Endothelial cell of umbilical vein (primary cell): ENCODE measurements around the gene PIP5K1C. TPM values are rescaled to one million over a fixed set of nuclear protein-coding genes. Genes with fewer than 3 reads are reported as not detected.

Experiments
- BruUV-seq: library from RNA; stranded (reverse); fragments of 400-500 nt; replicated peaks from 2 replicates; lab custom pipeline; 2021; lab: Mats Ljungman, UMichigan
- CTCF ChIA-PET: fragments of 300-600, 350-600 bp; sonication (Branson Sonifier 250); formaldehyde crosslinking; loops from one replicate; lab custom pipeline; 2021; ENCODE audit warnings: antibody characterized with exemption, inconsistent platforms; lab: Charles Lee
- POLR2A ChIA-PET: fragments of 300-600, 350-600 bp; sonication (Branson Sonifier 250); formaldehyde crosslinking; loops from one replicate; lab custom pipeline; 2021; ENCODE audit warnings: antibody characterized with exemption, inconsistent platforms; lab: Charles Lee
- DNase-seq: peaks from one replicate; pipeline ENCODE4 v3.0.0-alpha.2; 2011; ENCODE audit warnings: low read depth, low spot score
- FAIRE-seq: peaks from 2 replicates; lab custom pipeline; 2011; peaks lifted over from hg19 to GRCh38; lab: Jason Lieb, UNC
- H2AFZ ChIP-seq: 2 replicates; pipeline ENCODE4 v1.6.0; 2012; ENCODE audit warnings: low read depth, low read length, control low read depth, inconsistent platforms
- H3K27ac ChIP-seq: 2 replicates; pipeline ENCODE4 v1.5.1; 2011; ENCODE audit warnings: low read depth, mild to moderate bottlenecking, control low read depth, low read length, moderate library complexity; ENCODE audit not compliant: insufficient read depth
- H3K27me3 ChIP-seq, 2 experiments: 2 replicates each; pipeline versions ENCODE4 v1.6.0 to v1.6.1; 2011; ENCODE audit warnings: low read length in 2 of 2, mixed read lengths in 1 of 2; ENCODE audit not compliant: control insufficient read depth in 2 of 2, insufficient read depth in 2 of 2
- H3K36me3 ChIP-seq, 2 experiments: 2 replicates in 1 of 2; 3 replicates in 1 of 2; pipeline ENCODE4 v1.5.1; 2011; ENCODE audit warnings: low read length in 2 of 2, mild to moderate bottlenecking in 1 of 2, moderate library complexity in 1 of 2; ENCODE audit not compliant: control insufficient read depth in 2 of 2, insufficient read depth in 2 of 2; ENCODE audit errors: extremely low read depth in 1 of 2
- H3K4me1 ChIP-seq: 3 replicates; pipeline ENCODE4 v1.5.1; 2011; ENCODE audit warnings: mild to moderate bottlenecking, low read length; ENCODE audit not compliant: control insufficient read depth, insufficient read depth; ENCODE audit errors: extremely low read depth
- H3K4me2 ChIP-seq: 2 replicates; pipeline ENCODE4 v1.6.1; 2011; ENCODE audit warnings: low read length, control low read depth, mixed read lengths; ENCODE audit not compliant: insufficient read depth
- H3K4me3 ChIP-seq, 3 experiments: fragments of 200-600 bp in 1 of 3; sonication (generic), shearing (Covaris generic) in 1 of 3; replicated peaks in 1 of 3; 2 replicates each; pipeline ENCODE4 v1.5.1; 2011 to 2016; ENCODE audit warnings: control low read depth in 3 of 3, low read length in 3 of 3, mild to moderate bottlenecking in 2 of 3, inconsistent platforms in 1 of 3, low read depth in 1 of 3, moderate library complexity in 1 of 3; ENCODE audit not compliant: insufficient read depth in 1 of 3
- H3K79me2 ChIP-seq: 2 replicates; pipeline ENCODE4 v1.6.0; 2012; ENCODE audit warnings: low read length, inconsistent platforms; ENCODE audit not compliant: control insufficient read depth, insufficient read depth
- H3K9ac ChIP-seq: replicated peaks from 2 replicates; pipeline ENCODE3; 2011; ENCODE audit warnings: low read length, control low read depth; ENCODE audit not compliant: insufficient read depth; ENCODE audit errors: extremely low read depth
- H3K9me1 ChIP-seq: replicated peaks from 3 replicates; pipeline ENCODE4 v1.6.0; 2011; ENCODE audit warnings: mild to moderate bottlenecking, low read length; ENCODE audit not compliant: control insufficient read depth, insufficient read depth; ENCODE audit errors: extremely low read depth
- H3K9me3 ChIP-seq: replicated peaks from 2 replicates; pipeline ENCODE4 v1.5.1; 2012; ENCODE audit warnings: low read length, inconsistent platforms; ENCODE audit not compliant: control insufficient read depth, insufficient read depth
- H4K20me1 ChIP-seq: replicated peaks from 2 replicates; pipeline ENCODE3; 2011; ENCODE audit warnings: mild to moderate bottlenecking, low read length; ENCODE audit not compliant: control insufficient read depth, insufficient read depth; ENCODE audit errors: extremely low read depth
- CTCF ChIP-seq, 2 donors: IDR thresholded peaks; 1 replicate in 1 of 2; 2 replicates in 1 of 2; pipeline ENCODE4 v1.5.1; 2011; ENCODE audit warnings: low read length in 2 of 2, mild to moderate bottlenecking in 2 of 2, moderate library complexity in 2 of 2, control low read depth in 1 of 2, inconsistent platforms in 1 of 2, low read depth in 1 of 2; ENCODE audit not compliant: insufficient read depth in 1 of 2; ENCODE audit errors: extremely low read depth in 1 of 2
- EZH2 ChIP-seq: IDR thresholded peaks from 2 replicates; pipeline ENCODE4 v1.6.1; 2012; ENCODE audit warnings: borderline replicate concordance, low read depth, mild to moderate bottlenecking, moderate library complexity, low read length, inconsistent platforms; ENCODE audit not compliant: severe bottlenecking
- FOS ChIP-seq: IDR thresholded peaks from 2 replicates; pipeline ENCODE4 v1.6.1; 2011; ENCODE audit warnings: mild to moderate bottlenecking, low read length, moderate library complexity, borderline replicate concordance; ENCODE audit not compliant: insufficient read depth
- GATA2 ChIP-seq: IDR thresholded peaks from 2 replicates; pipeline ENCODE4 v1.7.0; 2011; ENCODE audit warnings: low read depth, mild to moderate bottlenecking, moderate library complexity, mixed read lengths, low read length; ENCODE audit not compliant: insufficient read length, insufficient read depth
- JUN ChIP-seq: IDR thresholded peaks from 2 replicates; pipeline ENCODE4 v1.6.1; 2011; ENCODE audit warnings: borderline replicate concordance, low read depth; ENCODE audit not compliant: insufficient read length, insufficient read depth
- MAX ChIP-seq: IDR thresholded peaks from 2 replicates; pipeline ENCODE4 v1.6.1; 2011; ENCODE audit not compliant: insufficient read depth, insufficient read length
- MYC ChIP-seq: IDR thresholded peaks from one replicate; pipeline ENCODE4 v1.6.1; 2011; ENCODE audit warnings: mild to moderate bottlenecking, low read depth, low read length
- POLR2A ChIP-seq: IDR thresholded peaks from 2 replicates; pipeline ENCODE4 v1.6.1; 2012; ENCODE audit warnings: low read depth, mild to moderate bottlenecking, control low read depth, low read length
- POLR2AphosphoS5 ChIP-seq: IDR thresholded peaks from 2 replicates; pipeline ENCODE4 v1.6.1; 2012; ENCODE audit warnings: low read depth, mild to moderate bottlenecking, control low read depth, low read length, moderate library complexity; ENCODE audit not compliant: insufficient read depth
- dilution Hi-C: fragments of 300-500 bp; cut with MboI; formaldehyde crosslinking; loops from one replicate; pipeline ENCODE4 v1.15.0; 2019; ENCODE audit warnings: low sequenced_read_pairs; ENCODE audit not compliant: extremely low pct_ligation_motif_present
- intact Hi-C: fragments of 100-400 bp; cut with micrococcal nuclease; formaldehyde crosslinking; loops from one replicate; pipeline ENCODE4 v1.10.0; 2022
- polyA plus RNA-seq, 4 experiments: library from polyadenylated mRNA; depleted of rRNA in 3 of 4; stranded (reverse) in 3 of 4; unstranded in 1 of 4; fragments of >200 nt; gene quantifications; 2 replicates each; pipeline versions ENCODE4 v1.2.1 to v1.2.3, GENCODE V29; 2011 to 2012; ENCODE audit warnings: missing spikeins in 1 of 4
- total RNA-seq: library from RNA; stranded (reverse); gene quantifications from 2 replicates; pipeline ENCODE4 v1.2.3, GENCODE V29; 2021

Gene PIP5K1C
- total and polyA plus RNA-seq, 2 donors (not counting 3 experiments of a cell fraction or from before 2014, with no cell fraction given) = 31.6 to 79.5 TPM

- no peaks in the 10 kb centered on the region for H3K4me1 ChIP-seq
- dilution Hi-C loops (no loop called here), intact Hi-C loops (no loop called here)
- TF ChIP-seq GATA2 = no peak
- TF ChIP-seq JUN = no peak
- TF ChIP-seq MYC = no peak
- TF ChIP-seq POLR2A = no peak
- no peak for TF ChIP-seq CTCF (IDR thresholded peaks at IDR 0.05; ENCODE audit: extremely low read depth in 1 of 2, insufficient read depth in 1 of 2, low read depth in 1 of 2, low read length in 2 of 2)
- no peak for TF ChIP-seq FOS
- TF ChIP-seq EZH2 = no peak
- TF ChIP-seq POLR2AphosphoS5 = no peak
- TF ChIP-seq MAX = no peak
- H3K4me3 ChIP-seq = no peak overlapping the region
- H4K20me1 ChIP-seq = no peaks in the 10 kb centered on the region
- CTCF ChIA-PET = interaction anchor here (1.0 to 2.2 kb wide), 10 partner anchors 9 to 315 kb away, joined by 3 to 10 read pairs (median 4); no protein-coding TSS in a partner anchor
- H3K79me2 ChIP-seq = no peaks in the 10 kb centered on the region
- POLR2A ChIA-PET = no interaction called here
- no peaks in the 10 kb centered on the region for H3K36me3 ChIP-seq
- H3K9me3 ChIP-seq = no peaks in the 10 kb centered on the region
- H3K4me2 ChIP-seq = no peak overlapping the region
- H3K27me3 ChIP-seq = peaks cover 0 to 2% of the 10 kb centered on the region in 2 experiments
- H3K27ac ChIP-seq = no peak overlapping the region
- no peak overlapping the region for H3K9ac ChIP-seq
- H3K9me1 ChIP-seq = no peaks in the 10 kb centered on the region
- BruUV-seq = TSS peak; percentile 24
- no peak overlapping the region for H2AFZ ChIP-seq
- DNase-seq (no peak), FAIRE-seq (no peak)
These were observed 109.1 kb downstream of the PIP5K1C start for GRCh38 chr19:3590991-3591659.
